Suprapubic skin (tissue), 3 donors: ENCODE data around the gene HMX3.

Experiments
- CTCF ChIP-seq, 2 donors: fragments of 200-600 bp in 1 of 2; fragments of 450-650 bp in 1 of 2; sonication (generic) in 1 of 2; IDR thresholded peaks; one replicate each; pipeline ENCODE4 v1.5.1; 2016 to 2019; ENCODE audit warnings: antibody characterized with exemption in 2 of 2, mild to moderate bottlenecking in 1 of 2, moderate library complexity in 1 of 2
- POLR2A ChIP-seq, 2 donors: fragments of 450-650 bp; IDR thresholded peaks; one replicate each; pipeline ENCODE4 v1.6.1; 2017; ENCODE audit warnings: antibody characterized with exemption in 2 of 2, mild to moderate bottlenecking in 2 of 2, moderate library complexity in 2 of 2

- TF ChIP-seq CTCF (IDR thresholded peaks at IDR 0.05) (no peak), POLR2A (IDR thresholded peaks at IDR 0.05) (no peak)
Observed at GRCh38 chr10:123180101-123181090, 44.6 kb downstream of the HMX3 start.
